GM21737 (cell line): ENCODE data around the gene PEPD.

Experiments used
- ATAC-seq: cut with Tn5 transposase; IDR thresholded peaks from one replicate; pipeline ENCODE4 v1.9.1; 2021; ENCODE audit warnings: mild to moderate bottlenecking, moderate library complexity; ENCODE audit not compliant: unreplicated experiment

The PEPD gene

GRCh38 chr19:33476151-33476707, 45.4 kb downstream of the PEPD start:
- no peak for ATAC-seq

GRCh38 chr19:33473653-33474305, 47.8 kb downstream of the PEPD start:
- no peak for ATAC-seq

GRCh38 chr19:33472691-33473652, 48.6 kb downstream of the PEPD start:
- ATAC-seq: no peak

- ATAC-seq: no peak
These were observed 49.4 kb downstream of the PEPD start for GRCh38 chr19:33472226-33472625.

- ATAC-seq: no peak
These were observed 50.2 kb downstream of the PEPD start for GRCh38 chr19:33471111-33471996.

- ATAC-seq: no peak
These were observed 50.9 kb downstream of the PEPD start for GRCh38 chr19:33470686-33471085.

GRCh38 chr19:33470040-33470330, 51.6 kb downstream of the PEPD start:
- no peak for ATAC-seq

- ATAC-seq: no peak
These were observed 52.2 kb downstream of the PEPD start for GRCh38 chr19:33469171-33470039.

- ATAC-seq: no peak
These were observed 53.0 kb downstream of the PEPD start for GRCh38 chr19:33468361-33469170.

GRCh38 chr19:33467851-33468250, 53.7 kb downstream of the PEPD start:
- no peak for ATAC-seq

- ATAC-seq: no peak
These were observed 55.8 kb downstream of the PEPD start for GRCh38 chr19:33465834-33466233.

GRCh38 chr19:33465371-33465770, 56.2 kb downstream of the PEPD start:
- no peak for ATAC-seq

GRCh38 chr19:33464733-33465115, 56.9 kb downstream of the PEPD start:
- no peak for ATAC-seq

- no peak for ATAC-seq
These were observed 57.4 kb downstream of the PEPD start for GRCh38 chr19:33464010-33464732.

- ATAC-seq: no peak
These were observed 58.4 kb downstream of the PEPD start for GRCh38 chr19:33463199-33463598.

GRCh38 chr19:33462112-33462791, 59.3 kb downstream of the PEPD start:
- ATAC-seq: no peak

GRCh38 chr19:33461256-33462111, 60.1 kb downstream of the PEPD start:
- no peak for ATAC-seq
